DMS53 treated with DMSO at 0.1 percent for 48 hours (cell line): ENCODE results near the gene ADIPOR2.
"Not testable (repeated sequence)": the region's sequence is repeated elsewhere in the genome, so short reads cannot be mapped to it uniquely, and the experiment has no call there.

ENCODE experiments used
- DNase-seq: peaks from one replicate; lab custom pipeline; 2025; ENCODE audit not compliant: unreplicated experiment; lab: John Stamatoyannopoulos, UW

Gene ADIPOR2

DNA sequence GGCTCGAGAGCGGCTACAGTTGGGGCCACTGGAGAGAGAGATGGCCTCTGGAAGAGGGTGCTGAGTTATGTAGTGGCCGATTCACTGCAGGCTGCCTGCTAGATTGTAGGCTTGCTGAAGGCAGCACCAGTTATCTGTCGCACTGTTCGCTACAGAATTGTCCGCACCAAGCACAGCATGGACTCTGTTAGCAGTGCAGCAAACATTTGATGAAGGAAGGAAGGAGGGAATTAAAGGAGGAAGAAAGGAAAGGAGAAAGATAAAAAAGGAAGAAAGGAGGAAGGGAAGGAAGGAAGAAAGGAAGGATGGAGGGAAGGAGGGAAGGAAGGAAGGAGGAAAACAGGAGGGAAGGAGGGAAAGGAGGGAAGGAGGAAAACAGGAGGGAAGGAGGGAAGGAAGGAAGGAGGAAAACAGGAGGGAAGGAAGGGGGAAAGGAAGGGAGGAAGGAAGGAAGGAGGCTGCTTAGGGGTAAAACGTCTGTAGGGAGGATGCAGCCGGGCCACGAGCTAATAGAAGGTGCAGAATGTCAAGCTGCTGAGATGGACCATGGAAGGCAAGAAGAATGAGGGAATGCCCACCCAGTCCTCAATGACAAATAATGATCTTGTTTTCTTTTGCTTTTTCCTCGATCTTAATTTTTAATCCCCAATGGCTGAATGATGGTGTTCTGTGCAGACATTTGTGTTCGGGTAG lies 27.3 kb upstream of the ADIPOR2 start:
- DNase-seq, result no peak

- DNase-seq, result no peak
Measured at GRCh38 chr12:1665366-1665765, 25.5 kb upstream of the ADIPOR2 start.

- no peak for DNase-seq
Measured at GRCh38 chr12:1666215-1666614, 24.7 kb upstream of the ADIPOR2 start.

DNA sequence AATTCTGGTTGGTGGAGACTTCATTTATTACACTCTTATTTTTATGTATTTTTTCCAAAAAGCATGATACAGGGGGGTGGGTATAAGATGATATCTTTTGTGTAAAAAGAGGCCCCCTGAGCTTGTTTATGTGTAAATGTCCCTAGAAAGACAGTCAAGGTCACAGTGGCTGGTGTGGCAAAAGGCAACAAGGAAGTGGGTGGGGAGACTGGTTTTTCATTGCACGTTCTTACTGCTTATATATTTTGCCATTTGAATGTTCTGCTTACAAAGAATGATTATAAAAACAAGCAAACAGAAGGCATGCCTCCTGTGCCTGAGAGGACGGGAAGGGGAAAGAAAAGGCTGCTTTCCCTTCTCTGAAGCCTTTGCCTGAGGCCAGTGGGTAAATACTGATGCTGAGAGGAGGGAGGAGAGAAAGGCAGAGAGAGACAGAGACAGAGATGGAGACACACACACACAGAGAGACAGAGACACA lies 24.1 kb upstream of the ADIPOR2 start:
- peak; percentile 30 for DNase-seq

DNA sequence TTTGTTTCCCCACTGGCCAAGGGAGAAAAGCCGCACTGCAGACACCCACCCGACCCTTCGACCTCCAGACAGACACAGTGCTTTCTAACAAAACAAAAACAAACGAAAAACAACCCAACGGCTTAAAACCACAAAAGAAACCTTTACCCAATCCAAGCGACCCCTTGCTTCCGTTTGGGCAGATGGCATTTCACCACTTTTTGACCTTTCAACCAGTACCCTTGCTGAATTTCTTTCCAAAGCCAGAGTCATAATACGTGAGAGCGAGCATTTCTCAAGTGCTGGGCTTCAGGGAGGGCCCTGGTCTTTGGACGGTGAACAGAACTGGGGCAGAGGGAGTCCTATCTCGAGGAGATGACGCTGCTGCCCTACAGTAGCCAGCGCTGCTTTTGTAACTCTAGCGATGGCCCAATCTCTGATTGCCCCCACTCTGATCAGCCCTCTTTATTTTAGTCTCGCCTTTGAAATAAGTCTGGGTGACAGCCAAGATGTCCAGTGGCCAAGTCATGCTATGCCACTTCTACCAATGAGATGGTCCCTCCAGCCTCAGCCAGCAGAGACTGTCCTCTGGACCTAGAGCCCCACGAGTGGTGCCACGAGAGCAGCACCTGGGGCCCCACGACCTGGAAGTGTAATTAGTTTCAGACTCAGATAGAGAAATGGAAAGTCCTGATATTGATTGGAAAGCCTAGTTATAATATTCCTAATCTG lies 21.9 kb upstream of the ADIPOR2 start:
- no peak for DNase-seq

DNA sequence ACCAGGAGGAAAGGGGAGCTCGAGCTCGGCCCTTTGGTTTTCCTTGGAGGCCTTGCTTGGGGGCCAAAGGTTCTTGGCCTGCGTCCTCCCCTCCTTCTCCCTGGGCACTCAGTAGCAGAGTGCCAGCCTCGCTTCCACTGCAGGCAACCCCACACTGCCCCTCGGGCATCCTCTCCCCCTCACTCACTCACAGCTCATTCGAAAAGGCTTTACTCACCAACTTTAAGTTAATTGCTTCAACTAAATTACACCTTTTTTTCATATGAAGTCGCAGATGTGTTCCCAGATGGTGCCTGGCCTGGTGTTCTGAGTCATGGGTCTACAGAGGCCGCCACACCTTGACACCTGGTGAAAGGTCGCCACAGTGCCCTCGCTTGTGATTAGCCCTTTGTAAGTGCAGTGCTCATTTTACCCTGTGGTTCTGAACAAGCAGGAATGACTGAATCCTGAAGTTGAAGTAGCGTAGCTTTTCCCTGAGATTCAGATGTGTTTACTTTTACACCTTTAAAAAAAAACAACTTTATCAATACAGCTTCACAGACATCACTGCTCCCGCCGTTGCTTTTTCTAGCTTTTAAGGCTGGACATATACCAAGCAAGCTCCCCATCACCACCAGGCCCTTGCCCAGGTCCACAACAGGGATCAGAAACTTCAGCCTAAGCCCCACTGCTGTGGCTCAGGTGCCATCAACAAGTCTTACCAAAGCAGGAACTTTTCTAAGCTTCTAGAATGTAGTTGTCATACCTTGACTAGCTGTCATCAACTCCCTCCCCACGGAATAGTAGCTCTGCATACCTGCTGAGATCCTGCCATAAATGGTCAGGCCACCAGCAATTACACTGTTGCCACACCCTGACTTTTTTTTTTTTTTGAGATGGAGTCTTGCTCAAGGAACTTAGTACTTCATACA lies 20.3 kb upstream of the ADIPOR2 start:
- no peak for DNase-seq

- no peak for DNase-seq
Measured at GRCh38 chr12:1676043-1676442, 14.8 kb upstream of the ADIPOR2 start.

GRCh38 chr12:1680804-1681492 lies 9.9 kb upstream of the ADIPOR2 start:
- DNase-seq, result no peak

GRCh38 chr12:1681493-1681807 lies 9.4 kb upstream of the ADIPOR2 start:
- DNase-seq, result no peak

DNA sequence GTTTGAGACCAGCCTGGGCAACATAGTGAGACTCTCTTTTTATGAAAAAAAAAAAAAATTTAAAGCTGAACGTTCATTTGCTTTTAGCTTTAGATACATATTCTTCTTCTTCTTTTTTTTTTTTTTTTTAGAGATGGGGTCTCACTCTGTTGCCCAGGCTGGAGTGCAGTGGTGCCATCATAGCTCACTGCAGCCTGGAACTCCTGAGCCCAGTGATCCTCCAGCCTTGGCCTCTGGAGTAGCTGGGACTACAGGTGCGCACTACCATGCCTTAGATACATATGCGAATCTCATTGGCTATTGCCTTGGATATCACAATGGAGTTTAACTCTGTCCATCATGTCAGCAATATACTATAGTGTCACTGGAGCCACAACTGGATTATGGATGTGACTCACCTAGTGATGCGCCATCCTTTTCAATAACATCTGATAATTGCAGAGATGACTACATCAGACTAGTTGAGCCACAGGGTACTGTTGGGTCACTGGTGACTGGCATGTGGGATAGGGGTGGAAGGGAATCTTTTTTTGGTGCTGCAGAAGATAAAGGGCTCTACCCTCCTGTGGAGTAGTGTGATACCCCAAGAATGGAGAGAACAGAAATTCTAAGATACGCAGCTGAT lies 2.7 kb upstream of the ADIPOR2 start:
- DNase-seq, result no peak

- DNase-seq, result peak; percentile 61
Measured at GRCh38 chr12:1691123-1692007, 495 bp downstream of the ADIPOR2 start.

DNA sequence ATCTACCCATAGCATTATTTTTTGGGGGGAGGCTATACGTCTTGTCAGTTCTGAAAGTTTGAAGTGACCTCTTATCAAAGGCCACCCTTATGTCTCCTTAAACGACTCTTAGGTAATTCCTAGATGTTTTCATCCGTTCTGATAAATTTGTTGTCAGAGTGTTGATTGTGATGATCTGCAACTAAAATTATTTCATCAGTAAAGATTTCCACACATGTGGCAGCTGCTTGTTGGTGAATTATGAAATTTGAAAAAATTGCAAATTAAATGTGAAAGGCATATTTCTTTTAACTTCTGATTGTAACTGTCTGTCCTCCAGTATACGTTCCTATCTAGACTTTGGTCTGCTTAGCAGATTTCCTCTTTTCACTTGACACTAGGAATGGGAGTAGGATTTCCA lies 1.4 kb downstream of the ADIPOR2 start:
- DNase-seq, result no peak

DNA sequence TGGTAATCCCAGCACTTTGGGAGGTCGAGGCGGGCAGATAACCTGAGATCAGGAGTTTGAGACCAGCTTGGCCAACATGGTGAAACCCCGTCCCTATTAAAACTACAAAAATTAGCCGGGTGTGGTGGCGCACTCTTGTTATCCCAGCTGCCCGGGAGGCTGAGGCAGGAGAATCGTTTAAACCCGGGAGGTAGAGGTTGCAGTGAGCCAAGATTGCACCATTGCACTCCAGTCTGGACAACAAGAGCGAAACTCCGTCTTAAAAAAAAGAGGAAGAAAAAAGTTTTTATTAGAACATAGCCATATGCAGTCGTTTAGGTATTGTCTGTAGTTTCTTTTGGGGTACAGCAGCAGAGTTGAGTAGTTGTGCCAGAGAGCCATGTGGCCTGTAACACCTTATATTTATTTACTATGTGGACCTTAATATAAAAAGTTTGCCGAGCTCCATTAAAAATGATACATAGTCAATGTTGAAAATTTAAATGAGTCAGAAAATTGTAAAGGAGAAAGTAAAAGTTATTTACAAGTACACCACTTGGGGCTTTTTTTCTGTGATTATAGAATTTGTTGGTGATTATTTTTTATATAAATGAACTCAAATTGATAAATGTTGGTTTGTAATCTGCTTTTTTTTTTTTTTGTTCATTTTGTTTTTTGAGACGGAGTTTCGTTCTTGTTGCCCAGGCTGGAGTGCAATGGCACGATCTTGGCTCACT lies 2.2 kb downstream of the ADIPOR2 start:
- no peak for DNase-seq

GRCh38 chr12:1695097-1695496 lies 4.2 kb downstream of the ADIPOR2 start:
- not testable (repeated sequence) for DNase-seq

GRCh38 chr12:1695886-1696670 lies 5.2 kb downstream of the ADIPOR2 start:
- no peak for DNase-seq

DNA sequence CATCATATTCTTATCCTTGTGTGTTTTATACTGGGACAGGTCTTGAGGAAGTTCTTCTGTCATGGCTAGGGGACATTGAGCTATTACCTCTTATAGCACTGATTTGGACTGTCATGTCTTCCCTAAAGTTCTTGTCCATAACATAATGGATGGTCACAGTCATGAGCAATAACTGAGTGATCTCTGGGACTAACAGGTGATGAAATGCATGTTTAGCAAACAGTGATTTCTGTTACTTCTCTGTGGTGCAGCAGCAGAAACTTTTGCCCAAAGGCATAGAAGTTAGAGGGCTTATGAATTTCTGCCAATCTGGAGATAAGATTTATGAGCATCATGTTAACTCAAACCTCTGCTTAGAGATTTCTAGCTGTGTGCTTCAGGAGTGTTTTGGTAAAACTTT lies 5.9 kb downstream of the ADIPOR2 start:
- DNase-seq, result no peak

GRCh38 chr12:1697271-1697670 lies 6.4 kb downstream of the ADIPOR2 start:
- DNase-seq, result no peak

- no peak for DNase-seq
Measured at GRCh38 chr12:1698720-1699119, 7.8 kb downstream of the ADIPOR2 start.
